GM19467 (cell line): Measurements from ENCODE around the gene CACNA1D.
A peak's percentile ranks its signal among the peaks of the same experiment; 100 is the strongest.

Source experiments
- ATAC-seq: cut with Tn5 transposase; IDR thresholded peaks from one replicate; pipeline ENCODE4 v1.9.1; 2021; ENCODE audit warnings: mild to moderate bottlenecking, moderate library complexity; ENCODE audit not compliant: unreplicated experiment

Gene CACNA1D

GRCh38 chr3:53525765-53526703, 31.6 kb downstream of the CACNA1D start:
- no peak for ATAC-seq

GRCh38 chr3:53526704-53527055, 32.3 kb downstream of the CACNA1D start:
- ATAC-seq: no peak

DNA sequence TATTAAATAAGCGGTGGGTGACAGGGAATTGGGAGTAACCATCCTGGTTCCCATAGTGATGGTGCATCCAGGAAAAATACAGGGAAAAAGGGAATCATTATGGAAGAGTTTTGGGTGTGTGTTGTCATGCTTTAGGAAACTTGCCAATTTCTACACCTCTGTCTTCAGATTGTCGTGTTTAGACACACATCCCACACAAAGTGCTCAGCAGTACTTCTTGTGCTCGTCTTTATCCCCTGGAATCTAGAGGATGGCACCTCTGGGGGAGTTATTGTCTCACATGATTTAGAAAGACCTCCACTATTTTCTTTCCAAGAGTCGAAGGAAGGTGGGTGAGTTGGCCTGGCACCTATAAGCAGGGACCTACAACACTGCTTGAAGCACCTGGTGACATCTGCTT, 35.8 kb downstream of the CACNA1D start:
- ATAC-seq: no peak

DNA sequence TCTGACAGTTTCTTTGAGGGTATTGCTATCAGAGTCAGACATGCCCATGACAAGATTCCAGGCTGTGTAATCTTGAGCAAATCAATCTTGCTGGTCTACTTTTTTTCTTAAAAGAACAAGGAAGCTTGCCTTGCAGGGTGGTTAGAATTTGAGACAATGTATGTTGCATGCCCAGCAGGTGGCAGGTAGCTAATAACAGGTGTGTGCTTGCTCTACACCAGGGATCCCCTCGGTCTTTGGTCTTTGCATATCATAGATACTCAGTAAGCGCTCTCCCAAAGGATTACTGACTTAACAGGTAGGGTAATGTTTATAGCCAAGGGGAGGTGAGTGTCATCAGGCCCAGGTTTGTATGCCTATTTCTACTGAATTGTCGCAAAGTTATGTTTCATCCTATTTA, 37.3 kb downstream of the CACNA1D start:
- ATAC-seq: no peak

DNA sequence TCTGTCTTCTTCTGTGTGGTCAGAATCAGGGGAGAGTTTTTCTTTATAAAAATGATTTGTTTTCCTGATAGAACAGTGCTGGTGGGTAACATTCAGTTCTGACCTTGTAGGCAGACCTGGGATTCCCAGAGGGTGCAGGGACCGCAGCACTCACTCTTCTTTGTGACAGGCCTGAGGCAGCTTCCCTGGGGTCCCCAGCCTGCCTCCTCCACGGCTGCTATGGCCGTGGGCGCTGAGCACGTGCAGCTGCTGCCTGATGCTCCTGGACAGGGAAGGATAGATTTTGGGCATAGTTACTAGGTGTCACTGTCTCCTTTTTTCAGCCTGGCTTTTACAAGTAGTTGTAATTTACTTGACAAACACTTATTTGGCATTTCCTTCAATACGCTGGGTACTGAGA, 39.1 kb downstream of the CACNA1D start:
- no peak for ATAC-seq

DNA sequence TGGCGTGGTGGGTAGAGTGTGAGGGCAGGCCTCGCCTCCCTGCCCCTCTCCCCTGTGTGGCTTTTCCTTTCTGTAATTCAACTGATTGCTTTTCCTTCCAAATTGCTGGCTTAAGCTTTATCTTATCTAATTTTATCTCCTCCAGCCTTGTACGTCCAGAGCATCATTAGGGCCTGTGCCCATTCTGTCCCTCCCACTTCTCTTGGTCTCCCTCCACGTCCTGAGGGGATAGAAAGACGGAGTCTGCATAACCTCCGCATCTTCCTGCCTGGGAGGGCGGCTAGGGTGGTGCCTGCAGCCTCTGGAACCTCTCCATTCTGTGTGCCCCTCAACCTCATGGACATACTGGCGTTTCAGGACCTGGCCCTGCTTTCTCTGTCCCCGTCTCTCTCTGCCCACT, 39.8 kb downstream of the CACNA1D start:
- ATAC-seq: no peak

DNA sequence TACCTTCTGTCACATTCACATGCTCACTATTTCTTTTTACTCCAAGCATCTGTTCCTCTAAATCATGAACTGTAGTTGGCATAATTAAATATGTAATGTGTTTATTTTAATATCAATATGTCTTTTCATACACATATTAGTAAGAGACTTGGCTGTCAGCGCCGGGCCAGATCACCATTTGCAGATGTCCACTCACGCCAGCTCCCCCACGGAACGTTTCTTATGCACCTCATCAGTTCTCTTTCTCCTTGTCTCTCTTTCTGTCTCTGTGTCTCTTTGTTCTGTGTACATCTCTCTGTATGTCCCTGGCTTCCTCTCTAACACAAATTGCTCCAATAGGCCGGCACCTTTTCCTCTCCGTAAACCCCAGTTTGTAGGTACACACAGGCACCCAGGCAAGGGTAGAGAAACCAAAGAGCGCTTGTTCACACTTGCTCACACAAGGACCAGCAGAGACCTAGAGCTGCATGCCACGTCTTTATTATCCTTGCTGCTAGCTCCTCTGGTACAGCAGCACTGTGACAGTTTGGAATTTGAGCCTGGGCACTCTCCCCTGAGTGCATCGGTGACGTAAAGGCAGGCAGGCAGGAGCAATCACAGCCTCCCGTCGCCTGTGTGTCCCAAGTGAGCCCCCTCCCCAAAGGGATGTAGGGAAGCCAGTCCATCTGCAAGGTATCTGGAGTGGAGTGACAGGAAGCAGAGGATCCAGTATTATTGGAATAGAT, 40.4 kb downstream of the CACNA1D start:
- no peak for ATAC-seq

DNA sequence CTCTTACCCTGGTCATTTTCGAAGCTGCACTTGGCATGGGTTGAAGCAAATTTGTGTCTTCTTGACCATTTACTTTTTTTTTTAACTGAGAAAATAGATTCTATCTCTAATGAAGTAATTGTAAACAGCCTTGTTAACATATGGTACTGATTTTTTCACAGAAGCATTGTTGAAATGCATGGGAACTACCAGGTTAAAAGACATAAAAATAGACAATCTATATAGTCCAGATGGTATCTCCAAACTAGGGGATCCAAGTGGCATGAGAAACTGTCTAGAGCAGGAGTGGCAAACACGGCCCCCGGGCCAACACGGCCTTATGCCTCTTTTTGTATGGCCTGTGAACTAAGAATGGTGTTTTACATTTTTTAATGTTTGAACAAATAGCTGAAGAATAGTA, 41.9 kb downstream of the CACNA1D start:
- ATAC-seq: no peak

- no peak for ATAC-seq
Observed at GRCh38 chr3:53544357-53544756, 49.9 kb downstream of the CACNA1D start.

DNA sequence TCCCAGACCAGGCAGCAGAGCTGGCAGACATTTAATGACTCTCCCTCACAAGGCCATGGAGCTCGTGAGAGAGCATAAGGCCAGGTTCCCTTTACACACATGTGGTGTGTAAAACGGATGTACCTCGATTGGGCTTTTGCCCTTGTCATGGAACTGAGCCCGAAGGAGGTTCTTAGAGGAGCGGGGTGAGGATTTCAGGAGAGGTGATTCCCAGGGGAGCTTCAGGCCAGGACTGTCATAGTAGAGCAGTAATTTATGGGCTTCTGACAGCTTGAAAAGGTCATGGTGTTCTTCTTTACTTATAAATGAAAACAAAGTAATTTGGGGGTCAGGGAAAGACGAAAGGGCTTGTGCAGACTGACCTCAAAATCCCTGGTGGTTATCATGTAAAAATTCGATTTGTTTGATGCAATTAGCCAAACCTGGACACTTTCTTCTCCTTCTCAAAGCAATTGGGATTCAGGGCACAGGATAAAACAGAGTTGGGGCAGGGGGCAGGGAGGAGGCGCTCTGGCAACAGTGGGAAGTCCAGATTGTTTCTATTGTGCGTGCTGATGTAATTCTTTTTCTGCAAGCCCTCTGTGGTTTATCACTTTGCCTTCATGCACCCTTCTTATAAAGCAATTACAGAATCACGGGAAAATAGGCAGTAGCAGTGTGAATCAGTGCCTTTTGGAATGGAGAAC, 51.0 kb downstream of the CACNA1D start:
- no peak for ATAC-seq

DNA sequence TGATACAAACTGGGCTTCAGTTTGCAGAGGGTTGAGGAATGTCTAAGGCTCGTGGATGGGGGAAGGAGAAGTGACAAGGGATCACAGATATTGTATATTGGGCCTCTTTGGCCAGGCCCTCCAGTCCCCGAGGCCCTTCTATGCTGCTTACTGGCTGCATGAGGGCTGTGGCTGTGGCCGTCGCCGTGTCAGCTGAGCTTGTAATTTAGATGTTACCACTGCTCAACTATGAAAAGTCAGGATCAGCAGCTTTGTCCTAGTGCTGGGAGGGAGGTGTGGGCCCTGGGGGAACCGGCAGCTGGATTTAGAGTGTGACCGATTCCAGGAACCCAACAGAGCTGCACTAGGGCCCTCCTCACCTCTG, 51.6 kb downstream of the CACNA1D start:
- ATAC-seq: no peak

DNA sequence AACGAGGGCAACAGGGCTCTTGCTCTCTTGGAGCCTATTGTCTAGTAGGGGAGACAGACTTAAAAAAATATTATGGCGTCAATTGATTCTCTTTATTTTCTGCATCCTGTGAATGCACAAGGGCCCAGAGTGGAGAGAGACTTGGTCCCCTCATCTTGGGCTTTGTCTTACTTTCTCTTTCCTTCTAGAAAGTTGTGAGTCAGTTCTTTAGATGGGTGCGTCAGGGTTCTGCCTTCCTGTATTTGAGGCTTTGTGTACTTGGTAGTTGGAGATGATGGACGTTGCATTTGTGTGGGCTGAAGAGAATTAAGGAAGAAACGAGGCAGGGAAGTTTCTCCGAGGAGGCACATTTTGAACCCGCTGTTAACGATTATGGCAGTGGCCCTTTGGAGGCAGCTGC, 52.9 kb downstream of the CACNA1D start:
- ATAC-seq: no peak

DNA sequence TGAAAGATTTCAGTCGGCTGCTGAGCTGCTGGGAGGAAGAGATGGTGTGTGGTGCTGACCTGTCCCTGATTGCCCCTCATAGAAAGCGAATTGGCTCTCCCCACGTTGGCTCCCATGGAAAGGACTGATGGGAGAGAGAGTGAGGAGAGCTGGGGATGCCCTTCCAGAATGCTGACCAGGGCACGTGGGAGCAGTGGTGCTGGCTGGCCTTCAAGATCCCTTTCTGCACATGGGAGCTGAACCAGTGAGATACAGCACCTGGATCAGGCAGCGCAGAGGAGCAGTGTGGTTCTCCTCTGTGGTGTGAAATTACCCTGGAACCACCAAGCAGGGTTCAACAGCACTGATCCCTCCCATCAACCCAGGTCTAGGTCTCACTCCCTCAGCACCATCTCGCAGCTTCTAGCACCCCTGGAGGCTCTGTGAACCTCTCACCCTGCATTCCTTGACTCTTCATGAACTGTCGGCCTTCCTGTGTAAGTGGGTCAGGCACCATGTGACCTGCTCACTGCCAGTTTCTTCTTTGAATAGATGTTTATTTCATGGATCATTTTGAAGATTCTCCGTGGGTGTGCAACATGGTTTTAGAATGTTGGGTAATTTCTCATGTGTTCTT, 55.7 kb downstream of the CACNA1D start:
- ATAC-seq: no peak

GRCh38 chr3:53551324-53551723, 56.9 kb downstream of the CACNA1D start:
- ATAC-seq: no peak

GRCh38 chr3:53552730-53553129, 58.3 kb downstream of the CACNA1D start:
- ATAC-seq: no peak

DNA sequence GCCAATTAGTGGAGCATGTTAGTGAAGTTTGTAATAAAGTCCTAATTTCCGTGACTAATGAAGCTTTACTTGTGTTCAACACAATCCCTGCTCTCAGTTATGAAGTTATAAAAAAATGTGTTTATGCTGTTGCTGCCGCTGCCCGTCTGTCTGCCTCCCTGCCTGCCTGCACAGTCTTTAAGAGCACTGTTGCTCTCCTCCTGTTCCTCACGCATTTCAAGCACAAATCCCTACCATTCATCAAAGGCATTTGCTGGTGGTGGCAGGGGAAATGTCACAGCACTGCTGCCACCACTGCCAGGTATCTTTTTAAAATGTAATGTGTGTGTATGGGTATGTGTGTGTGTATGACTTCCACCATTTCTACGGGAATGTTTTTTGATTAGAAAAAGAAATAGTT, 58.8 kb downstream of the CACNA1D start:
- no peak for ATAC-seq

DNA sequence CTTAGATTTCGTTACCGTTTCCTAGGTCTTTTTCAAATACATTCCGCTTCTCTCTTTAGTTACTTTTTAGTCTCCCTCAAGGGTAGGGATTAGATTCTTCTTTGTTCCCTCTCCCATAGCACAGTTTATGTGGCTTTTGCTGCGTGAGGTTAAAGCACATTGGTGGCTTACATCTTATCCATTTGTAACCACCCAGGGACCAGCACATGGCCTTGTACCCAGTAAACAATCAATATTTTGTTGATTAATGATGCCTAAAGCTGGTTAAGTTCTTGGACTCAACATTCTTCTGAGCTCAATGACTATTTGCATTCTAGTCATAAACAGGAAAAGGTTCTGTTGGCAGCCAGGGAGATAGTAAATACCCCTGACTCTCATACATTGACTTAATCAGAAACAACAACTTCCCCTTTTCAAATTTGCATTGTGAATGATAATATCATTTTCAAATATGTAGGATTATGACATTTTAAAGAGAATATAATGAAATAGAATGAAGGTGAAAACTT, 60.2 kb downstream of the CACNA1D start:
- ATAC-seq: peak; percentile 80

DNA sequence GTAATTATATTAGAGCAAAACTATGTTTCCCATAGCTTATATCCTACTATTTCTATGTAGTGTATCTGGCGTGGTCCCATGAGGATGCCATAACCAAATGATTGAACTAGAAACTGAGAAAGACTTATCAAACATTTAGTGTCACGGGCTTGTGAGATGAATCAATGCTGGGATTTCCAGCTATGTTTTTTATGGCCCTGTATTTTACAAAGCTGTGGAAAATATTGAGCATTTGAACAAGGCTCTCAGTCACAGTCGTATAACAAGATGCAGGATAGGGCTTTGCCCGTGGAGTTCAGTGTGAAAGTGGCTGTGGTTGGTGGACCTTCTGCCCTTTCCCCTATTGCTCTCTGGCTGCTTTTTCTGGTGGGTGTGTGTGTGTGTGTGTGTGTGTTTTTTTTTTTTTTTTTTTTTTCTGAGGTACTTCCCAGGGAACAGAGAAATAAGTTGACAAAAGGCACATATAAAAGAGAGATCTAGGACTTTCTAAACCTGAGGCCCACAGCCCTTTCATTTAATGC, 60.7 kb downstream of the CACNA1D start:
- peak; percentile 51 for ATAC-seq

DNA sequence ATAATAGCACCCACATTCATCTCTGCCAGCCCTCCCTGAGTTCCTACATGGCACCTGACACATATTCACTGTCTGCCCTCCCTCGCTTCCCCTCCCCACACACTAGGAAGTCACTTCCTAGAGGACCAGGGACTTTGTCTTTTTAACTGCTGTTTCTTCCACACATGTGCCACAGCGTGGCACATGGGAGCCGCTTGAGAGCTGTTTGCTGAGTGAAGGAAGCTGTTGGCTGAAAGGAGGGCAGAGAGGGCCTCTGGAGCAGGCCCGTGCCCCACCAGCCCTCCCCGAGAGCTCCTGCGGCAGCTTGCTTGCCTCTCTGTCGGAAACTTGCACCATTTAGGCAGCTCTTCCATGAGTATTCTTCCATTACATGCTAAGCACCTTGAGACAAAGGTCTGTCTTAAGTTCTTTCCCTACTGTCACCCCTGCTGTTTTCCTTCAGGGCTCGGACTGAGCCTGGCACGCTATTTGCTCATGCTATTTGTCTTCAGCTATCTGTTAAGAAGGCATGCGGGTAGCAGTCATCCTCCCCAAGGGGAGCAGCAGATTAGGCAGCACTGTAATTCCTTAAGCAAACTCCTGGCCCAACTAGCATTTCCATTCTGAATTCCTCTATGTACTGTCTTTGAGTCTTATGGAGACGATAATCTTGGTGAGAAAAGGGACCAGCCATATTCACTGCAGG, 72.2 kb downstream of the CACNA1D start:
- ATAC-seq: no peak

GRCh38 chr3:53570081-53570480, 75.7 kb downstream of the CACNA1D start:
- ATAC-seq: no peak
